CD14-positive monocyte (primary cell): Measurements from ENCODE around the gene FBXL20. TPM values are rescaled to one million over a fixed set of nuclear protein-coding genes. Genes with fewer than 3 reads are reported as not detected.
A peak's percentile ranks its signal among the peaks of the same experiment; 100 is the strongest.

Source experiments
- DNase-seq, 3 donors: peaks; one replicate each; pipeline ENCODE4 v3.0.0-alpha.2; 2011 to 2022
- H2AFZ ChIP-seq: 2 replicates; pipeline ENCODE4 v1.6.0; 2012; ENCODE audit warnings: mild to moderate bottlenecking, low read depth, low read length, inconsistent platforms; ENCODE audit not compliant: insufficient read depth, poor library complexity, severe bottlenecking
- H3K27ac ChIP-seq, 2 donors: 1 replicate in 1 of 2; 2 replicates in 1 of 2; pipeline ENCODE4 v1.5.1; 2012 to 2013; ENCODE audit warnings: low read length in 2 of 2, control low read depth in 1 of 2, inconsistent platforms in 1 of 2, low read depth in 1 of 2, mild to moderate bottlenecking in 1 of 2
- H3K27me3 ChIP-seq, 2 donors: one replicate each; pipeline versions ENCODE4 v1.6.0 to v1.6.1; 2011 to 2013; ENCODE audit warnings: low read length in 2 of 2; ENCODE audit not compliant: control insufficient read depth in 2 of 2, insufficient read depth in 2 of 2
- H3K36me3 ChIP-seq, 2 donors: replicated peaks in 1 of 2; 1 replicate in 1 of 2; 2 replicates in 1 of 2; pipeline versions ENCODE4 v1.5.1 to v1.6.1; 2012 to 2013; ENCODE audit warnings: low read length in 2 of 2, control low read depth in 1 of 2, inconsistent platforms in 1 of 2, mild to moderate bottlenecking in 1 of 2; ENCODE audit not compliant: insufficient read depth in 2 of 2, control insufficient read depth in 1 of 2
- H3K4me1 ChIP-seq, 2 donors: 1 replicate in 1 of 2; 2 replicates in 1 of 2; pipeline versions ENCODE4 v1.5.1 to v1.6.1; 2012 to 2013; ENCODE audit warnings: low read length in 2 of 2, control low read depth in 1 of 2, inconsistent platforms in 1 of 2, mild to moderate bottlenecking in 1 of 2, moderate library complexity in 1 of 2; ENCODE audit not compliant: insufficient read depth in 2 of 2, control insufficient read depth in 1 of 2
- H3K4me2 ChIP-seq: replicated peaks from 2 replicates; pipeline ENCODE3; 2012; ENCODE audit warnings: low read length, moderate library complexity, mild to moderate bottlenecking; ENCODE audit not compliant: poor library complexity, severe bottlenecking; ENCODE audit errors: extremely low read depth
- H3K4me3 ChIP-seq, 3 experiments: fragments of 200-600 bp in 1 of 3; sonication (generic) in 1 of 3; replicated peaks in 1 of 3; 1 replicate in 2 of 3; 2 replicates in 1 of 3; pipeline ENCODE4 v1.5.1; 2011 to 2013; ENCODE audit warnings: low read length in 3 of 3, mild to moderate bottlenecking in 3 of 3, control low read depth in 2 of 3, low read depth in 2 of 3, inconsistent platforms in 1 of 3, moderate library complexity in 1 of 3
- H3K79me2 ChIP-seq: 2 replicates; pipeline ENCODE4 v1.6.0; 2012; ENCODE audit warnings: mild to moderate bottlenecking, control low read depth, inconsistent platforms, low read length, moderate library complexity; ENCODE audit not compliant: insufficient read depth
- H3K9ac ChIP-seq: 2 replicates; pipeline ENCODE4 v1.6.0; 2017; ENCODE audit warnings: low read length, mild to moderate bottlenecking; ENCODE audit not compliant: insufficient read depth, poor library complexity, severe bottlenecking
- H3K9me3 ChIP-seq, 2 donors: replicated peaks in 1 of 2; 1 replicate in 1 of 2; 2 replicates in 1 of 2; pipeline versions ENCODE4 v1.5.1 to v1.6.1; 2012 to 2013; ENCODE audit warnings: low read length in 2 of 2, control low read depth in 1 of 2; ENCODE audit not compliant: control insufficient read depth in 1 of 2, insufficient read depth in 1 of 2
- H4K20me1 ChIP-seq: 2 replicates; pipeline ENCODE4 v1.6.0; 2012; ENCODE audit warnings: mild to moderate bottlenecking, low read length, control low read depth, moderate library complexity; ENCODE audit not compliant: insufficient read depth
- H3K27ac Mint-ChIP-seq, 7 donors: one replicate each; pipeline ENCODE4 v1.8.0; 2020; ENCODE audit warnings: mild to moderate bottlenecking in 7 of 7, mixed read lengths in 7 of 7, moderate library complexity in 6 of 7, inconsistent platforms in 2 of 7
- H3K27me3 Mint-ChIP-seq, 3 donors: one replicate each; pipeline ENCODE4 v1.8.0; 2021 to 2022; ENCODE audit warnings: low read depth in 3 of 3, mild to moderate bottlenecking in 3 of 3, mixed read lengths in 3 of 3, moderate library complexity in 3 of 3, inconsistent platforms in 1 of 3
- H3K36me3 Mint-ChIP-seq, 2 donors: one replicate each; pipeline ENCODE4 v1.8.0; 2020; ENCODE audit warnings: mixed read lengths in 2 of 2, inconsistent platforms in 1 of 2, mild to moderate bottlenecking in 1 of 2
- H3K4me1 Mint-ChIP-seq: one replicate; pipeline ENCODE4 v1.8.0; 2020; ENCODE audit warnings: mild to moderate bottlenecking, mixed read lengths
- H3K4me3 Mint-ChIP-seq, 2 donors: one replicate each; pipeline ENCODE4 v1.8.0; 2020; ENCODE audit warnings: mild to moderate bottlenecking in 2 of 2, mixed read lengths in 2 of 2, moderate library complexity in 1 of 2
- H3K9me3 Mint-ChIP-seq, 7 donors: one replicate each; pipeline ENCODE4 v1.8.0; 2020 to 2022; ENCODE audit warnings: mixed read lengths in 7 of 7, mild to moderate bottlenecking in 6 of 7, moderate library complexity in 6 of 7, inconsistent platforms in 2 of 7
- CTCF ChIP-seq: fragments of 200-600 bp; IDR thresholded peaks from one replicate; pipeline ENCODE4 v1.8.0; 2022; ENCODE audit warnings: antibody characterized with exemption, mild to moderate bottlenecking
- WGBS: methylation state at CpG from one replicate; pipeline ENCODE4 v1.1.5; 2013; ENCODE audit warnings: missing lambda C conversion rate; ENCODE audit not compliant: insufficient coverage; 5-methylcytosine and 5-hydroxymethylcytosine counted together
- intact Hi-C, 2 donors: fragments of 100-400 bp; cut with micrococcal nuclease; formaldehyde crosslinking; loops; one replicate each; pipeline versions ENCODE4 v1.15.0 to v1.15.1; 2023
- polyA minus RNA-seq: library from RNA; depleted of rRNA, polyadenylated mRNA; stranded (reverse); fragments of >200 nt; gene quantifications from 2 replicates; pipeline ENCODE4 v1.2.3, GENCODE V29; 2012
- polyA plus RNA-seq, 3 donors: library from polyadenylated mRNA; depleted of rRNA in 1 of 3; unstranded in 2 of 3; stranded (reverse) in 1 of 3; fragments of 300-500 nt in 2 of 3; fragments of >200 nt in 1 of 3; fragmentation: Illumina TruSeq in 2 of 3; gene quantifications; 1 replicate in 2 of 3; 2 replicates in 1 of 3; pipeline ENCODE4 v1.2.3, GENCODE V29; 2012 to 2021
- total RNA-seq, 12 experiments: library from RNA in 1 of 12; stranded (reverse) in 1 of 12; fragments of 120-200 nt in 1 of 12; gene quantifications; one replicate each; pipeline ENCODE4 v1.2.4 and lab custom pipeline; 2013 to 2026; ENCODE audit warnings: mixed read lengths in 6 of 12, inconsistent platforms in 1 of 12

The FBXL20 gene, protein sequence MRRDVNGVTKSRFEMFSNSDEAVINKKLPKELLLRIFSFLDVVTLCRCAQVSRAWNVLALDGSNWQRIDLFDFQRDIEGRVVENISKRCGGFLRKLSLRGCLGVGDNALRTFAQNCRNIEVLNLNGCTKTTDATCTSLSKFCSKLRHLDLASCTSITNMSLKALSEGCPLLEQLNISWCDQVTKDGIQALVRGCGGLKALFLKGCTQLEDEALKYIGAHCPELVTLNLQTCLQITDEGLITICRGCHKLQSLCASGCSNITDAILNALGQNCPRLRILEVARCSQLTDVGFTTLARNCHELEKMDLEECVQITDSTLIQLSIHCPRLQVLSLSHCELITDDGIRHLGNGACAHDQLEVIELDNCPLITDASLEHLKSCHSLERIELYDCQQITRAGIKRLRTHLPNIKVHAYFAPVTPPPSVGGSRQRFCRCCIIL
- 10.9 TPM for total RNA-seq (2013)
- 1 to 10 TPM; 4.0 to 7.7 (median 4.7) TPM for polyA plus RNA-seq
- polyA minus RNA-seq: 10.4 and 12.9 TPM in 2 replicates
- 24.1 to 110 (median 38.8) reads per million in 11 experiments for total RNA-seq (lab: John Stamatoyannopoulos, UW)

DNA sequence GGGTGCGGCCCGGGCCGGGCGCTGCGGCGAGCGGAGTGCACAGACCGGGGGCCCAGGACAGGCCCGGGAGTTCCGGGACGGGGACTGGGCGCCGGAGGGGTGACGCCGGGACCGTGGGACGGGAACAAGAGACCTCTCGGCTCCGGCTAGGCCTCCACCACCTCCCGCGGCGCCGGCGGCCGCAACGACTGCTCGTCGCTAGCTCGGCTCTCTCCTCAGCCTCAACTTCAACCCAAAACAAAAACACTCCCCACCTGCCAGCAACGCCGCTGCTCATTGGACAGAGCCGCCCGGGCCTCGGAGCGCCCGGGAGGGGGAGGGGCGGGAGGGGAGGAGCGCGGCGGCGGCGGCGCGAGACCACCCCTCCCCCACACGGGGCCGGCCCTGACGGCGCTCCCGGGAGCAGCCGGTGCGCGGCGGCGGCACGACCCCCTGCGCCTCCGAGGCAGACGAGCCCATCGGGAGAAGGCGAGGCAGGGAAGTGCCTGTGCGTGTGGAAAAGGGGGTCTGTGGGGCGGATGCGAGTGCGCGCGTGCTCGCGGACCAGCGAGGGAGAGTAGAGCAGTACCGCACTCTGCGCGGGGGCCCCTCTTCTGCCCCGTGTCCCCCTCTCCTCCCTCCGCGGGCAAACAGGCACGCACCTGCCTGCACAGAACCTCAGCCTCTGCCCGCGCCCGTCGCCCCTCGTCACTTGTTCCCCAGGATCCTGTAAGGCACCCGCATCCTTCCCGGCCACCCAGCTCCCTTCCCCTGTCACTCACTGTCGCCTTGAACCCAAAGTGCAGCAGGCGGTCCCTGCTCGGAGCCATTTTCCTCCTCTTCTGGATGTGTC lies at the start of gene FBXL20:
Gene FBXL20 (minus strand): TSS at position 215 of the 832 bp plus-strand sequence. CDS start 224 bp downstream, outside the sequence.
- Histone ChIP-seq H4K20me1 (peaks cover 31% of the 10 kb centered on the region), H3K27me3 (no peaks in the 10 kb centered on the region), H3K4me2 (peak within 1 kb of the TSS; percentile 97), H3K4me1 (peaks cover 15 to 16% of the 10 kb centered on the region in 2 donors), H2AFZ (peak within 1 kb of the TSS; percentile 89), H3K36me3 (peaks cover 10 to 18% of the 10 kb centered on the region in 2 donors), H3K79me2 (peaks cover 49% of the 10 kb centered on the region), H3K9me3 (no peaks in the 10 kb centered on the region), H3K4me3 (peak within 1 kb of the TSS; percentile 90 to 95 (median 95)), H3K9ac (peak within 1 kb of the TSS; percentile 87), H3K27ac (peak within 1 kb of the TSS; percentile 65 to 77)
- H3K27me3 Mint-ChIP-seq: peaks cover 0 to 3% (median 0%) of the 10 kb centered on the region in 3 donors
- TF ChIP-seq CTCF: no peak
- peaks cover 30% of the 10 kb centered on the region for H3K4me1 Mint-ChIP-seq
- peak within 1 kb of the TSS; percentile 99 for H3K4me3 Mint-ChIP-seq
- WGBS: under 1% methylated on average over 62 of the region's 86 CpGs
- H3K36me3 Mint-ChIP-seq: peaks cover 8 to 23% of the 10 kb centered on the region in 2 donors
- intact Hi-C loops: loop anchor here in 1 of 2 donors (1.0 to 5.0 kb wide), 3 partner anchors 36 to 129 kb away; partner anchors contain the start of gene MED1
- peak within 1 kb of the TSS; percentile 90 to 96 (median 95) for H3K27ac Mint-ChIP-seq
- no peaks in the 10 kb centered on the region for H3K9me3 Mint-ChIP-seq
- peak; percentile 77 to 83 (median 81) for DNase-seq
